ENCODE measurements around the gene ASH1L.

ASH1L gene

GRCh38 chr1:155326020-155326526, 236.5 kb downstream of the ASH1L start:
- DNase-seq, result no peak

- no peak for DNase-seq
These were observed 237.1 kb downstream of the ASH1L start for GRCh38 chr1:155325603-155325893.

DNA sequence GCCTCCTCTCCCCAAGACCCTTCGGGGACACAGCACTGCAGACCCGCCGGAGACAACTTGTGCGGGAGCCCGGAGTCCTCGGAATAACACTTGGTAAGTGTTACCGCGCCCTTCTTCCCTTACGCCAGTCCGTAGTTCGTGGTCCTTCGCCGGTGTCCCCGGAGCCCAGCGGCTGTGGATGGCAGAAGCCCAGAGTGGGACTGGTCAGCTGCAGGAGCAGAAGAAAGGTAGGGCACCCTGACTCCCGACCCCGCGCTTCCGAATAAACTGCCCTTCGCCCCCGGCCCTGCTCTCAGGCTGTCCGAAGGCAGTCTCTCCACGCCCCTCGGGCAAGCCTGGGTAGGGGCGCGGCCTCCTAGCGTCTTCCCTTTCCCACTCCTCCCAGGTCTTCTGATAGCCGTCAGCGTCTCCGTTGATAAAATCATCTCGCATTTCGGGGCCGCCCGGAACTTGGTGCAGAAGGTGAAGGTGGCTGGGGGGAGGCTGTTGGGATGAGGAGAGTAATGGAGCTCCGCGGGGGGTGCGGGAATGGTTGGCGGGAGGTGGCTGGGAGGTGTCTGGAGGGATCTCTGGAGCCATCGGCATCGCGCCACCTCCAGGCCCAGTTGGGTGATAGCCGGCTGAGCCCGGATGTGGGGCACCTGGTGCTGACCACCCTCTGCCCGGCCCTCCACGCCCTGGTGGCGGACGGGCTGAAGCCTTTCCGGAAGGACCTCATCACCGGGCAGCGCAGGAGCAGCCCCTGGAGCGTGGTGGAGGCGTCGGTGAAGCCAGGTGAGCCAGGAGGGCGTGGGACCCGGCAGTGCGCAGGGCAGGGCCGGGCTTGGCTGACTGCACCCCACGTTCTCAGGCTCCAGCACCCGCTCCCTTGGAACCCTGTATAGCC, 237.6 kb downstream of the ASH1L start:
- no peak for DNase-seq

DNA sequence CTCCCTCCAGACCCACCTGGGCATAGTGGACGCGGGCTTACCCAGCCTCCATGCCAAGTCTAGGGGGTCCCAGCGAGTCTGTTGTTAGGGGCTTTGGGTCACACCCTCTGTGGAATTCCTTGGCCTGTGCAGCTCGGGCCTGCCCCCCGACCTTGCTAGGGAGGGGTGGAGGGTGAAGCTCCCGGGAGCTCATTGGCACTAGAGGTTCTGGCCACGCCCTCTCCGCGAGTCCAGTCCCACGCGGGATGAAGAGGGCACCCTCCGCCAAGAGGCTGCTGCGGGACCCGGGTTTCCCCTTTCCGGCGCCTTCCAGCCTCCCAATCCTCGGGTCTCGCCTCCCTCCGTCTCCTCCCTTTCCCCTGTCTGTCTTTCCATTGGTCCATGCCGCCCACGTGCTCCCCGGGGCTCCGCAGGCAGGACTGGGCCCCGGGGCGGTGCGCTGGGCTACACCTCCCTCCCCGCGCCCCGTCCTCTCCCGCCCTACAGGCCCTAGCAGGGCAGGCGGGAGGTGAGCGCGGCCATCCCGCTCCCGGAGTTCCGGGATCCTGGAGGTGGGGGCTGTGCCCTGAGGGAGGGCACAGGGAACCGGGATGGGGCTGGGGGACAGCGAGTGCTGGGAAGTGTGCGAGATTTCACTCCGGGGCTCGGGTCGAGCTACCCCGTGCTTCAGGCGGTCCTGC, 238.4 kb downstream of the ASH1L start:
- DNase-seq, result peak; percentile 85

GRCh38 chr1:155323729-155324036, 238.9 kb downstream of the ASH1L start:
- peak; percentile 75 for DNase-seq

DNA sequence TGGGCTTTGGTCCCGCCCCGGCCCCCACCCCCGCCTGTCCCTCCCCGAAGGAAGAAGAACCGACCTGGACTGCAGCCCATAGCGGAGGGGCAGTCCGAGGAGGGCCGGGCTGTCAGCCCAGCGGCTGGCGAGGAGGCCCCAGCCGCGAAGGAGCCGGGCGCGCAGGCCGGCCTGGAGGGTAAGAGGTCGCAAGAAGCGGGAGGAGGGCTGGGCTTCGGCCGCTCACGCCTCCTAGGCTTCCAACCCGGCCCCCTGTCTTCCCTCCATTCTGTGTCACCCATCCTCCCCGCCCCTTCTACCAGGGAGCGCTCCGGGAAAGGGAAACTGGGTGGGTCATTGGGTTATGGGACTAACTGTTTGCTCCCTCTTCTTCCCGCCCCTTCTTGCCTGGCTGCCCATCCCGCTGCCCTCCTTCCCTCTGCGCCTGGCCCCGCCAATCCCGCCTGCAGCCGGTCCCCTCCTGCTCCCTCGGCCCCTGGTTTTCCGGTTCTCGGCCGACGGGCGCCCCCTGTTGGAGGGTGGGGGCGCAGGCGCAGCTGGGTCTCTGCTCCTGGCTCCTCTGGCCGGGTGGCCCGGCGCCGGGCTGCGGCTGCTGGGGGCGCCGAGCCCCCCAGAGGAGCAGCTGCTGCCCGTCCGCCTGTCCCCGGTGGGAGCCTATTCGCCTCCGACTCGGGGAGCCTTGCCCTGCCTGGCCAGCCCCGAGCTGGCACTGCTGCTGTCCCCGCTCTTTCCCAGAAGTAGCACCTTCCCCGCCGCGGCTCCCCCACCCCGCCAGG, 239.5 kb downstream of the ASH1L start:
- peak; percentile 90 for DNase-seq

DNA sequence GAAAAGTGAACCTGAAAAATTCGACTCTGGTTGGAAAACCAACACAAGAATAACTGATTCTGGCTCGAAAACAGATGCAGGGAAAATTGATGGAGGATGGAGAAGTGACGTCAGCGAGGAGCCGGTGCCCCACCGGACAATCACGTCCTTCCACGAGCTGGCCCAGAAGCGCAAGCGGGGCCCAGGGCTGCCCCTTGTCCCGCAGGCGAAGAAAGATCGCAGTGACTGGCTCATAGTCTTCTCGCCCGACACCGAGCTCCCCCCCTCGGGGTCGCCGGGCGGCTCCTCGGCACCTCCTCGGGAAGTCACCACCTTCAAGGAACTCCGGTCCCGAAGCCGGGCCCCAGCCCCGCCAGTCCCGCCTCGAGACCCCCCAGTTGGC, 240.0 kb downstream of the ASH1L start:
- DNase-seq, result no peak

DNA sequence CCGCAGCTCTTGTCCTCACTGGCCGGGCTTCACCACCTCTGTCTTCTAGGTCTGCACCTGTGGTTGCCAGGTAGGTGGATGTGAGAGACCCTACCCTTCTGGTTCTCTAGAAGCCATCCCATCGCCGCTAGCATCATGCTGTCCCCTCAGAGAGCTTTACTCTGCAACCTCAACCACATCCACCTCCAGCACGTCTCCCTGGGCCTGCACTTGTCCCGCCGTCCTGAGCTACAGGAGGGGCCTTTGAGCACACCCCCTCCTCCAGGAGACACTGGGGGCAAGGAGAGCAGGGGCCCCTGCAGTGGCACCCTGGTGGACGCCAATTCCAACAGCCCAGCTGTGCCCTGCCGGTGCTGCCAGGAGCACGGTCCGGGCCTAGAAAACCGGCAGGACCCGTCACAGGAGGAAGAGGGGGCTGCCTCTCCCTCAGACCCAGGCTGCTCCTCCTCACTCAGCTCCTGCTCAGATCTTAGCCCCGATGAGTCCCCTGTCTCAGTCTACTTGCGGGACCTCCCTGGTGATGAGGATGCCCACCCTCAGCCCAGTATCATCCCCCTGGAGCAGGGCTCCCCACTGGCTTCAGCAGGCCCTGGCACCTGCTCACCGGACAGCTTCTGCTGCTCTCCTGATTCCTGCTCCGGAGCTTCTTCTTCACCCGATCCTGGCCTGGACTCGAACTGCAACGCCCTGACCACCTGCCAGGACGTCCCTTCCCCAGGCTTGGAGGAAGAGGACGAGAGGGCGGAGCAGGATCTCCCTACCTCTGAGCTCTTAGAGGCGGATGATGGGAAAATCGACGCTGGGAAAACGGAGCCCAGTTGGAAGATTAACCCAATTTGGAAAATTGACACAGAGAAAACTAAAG, 240.7 kb downstream of the ASH1L start:
- DNase-seq, result no peak

DNA sequence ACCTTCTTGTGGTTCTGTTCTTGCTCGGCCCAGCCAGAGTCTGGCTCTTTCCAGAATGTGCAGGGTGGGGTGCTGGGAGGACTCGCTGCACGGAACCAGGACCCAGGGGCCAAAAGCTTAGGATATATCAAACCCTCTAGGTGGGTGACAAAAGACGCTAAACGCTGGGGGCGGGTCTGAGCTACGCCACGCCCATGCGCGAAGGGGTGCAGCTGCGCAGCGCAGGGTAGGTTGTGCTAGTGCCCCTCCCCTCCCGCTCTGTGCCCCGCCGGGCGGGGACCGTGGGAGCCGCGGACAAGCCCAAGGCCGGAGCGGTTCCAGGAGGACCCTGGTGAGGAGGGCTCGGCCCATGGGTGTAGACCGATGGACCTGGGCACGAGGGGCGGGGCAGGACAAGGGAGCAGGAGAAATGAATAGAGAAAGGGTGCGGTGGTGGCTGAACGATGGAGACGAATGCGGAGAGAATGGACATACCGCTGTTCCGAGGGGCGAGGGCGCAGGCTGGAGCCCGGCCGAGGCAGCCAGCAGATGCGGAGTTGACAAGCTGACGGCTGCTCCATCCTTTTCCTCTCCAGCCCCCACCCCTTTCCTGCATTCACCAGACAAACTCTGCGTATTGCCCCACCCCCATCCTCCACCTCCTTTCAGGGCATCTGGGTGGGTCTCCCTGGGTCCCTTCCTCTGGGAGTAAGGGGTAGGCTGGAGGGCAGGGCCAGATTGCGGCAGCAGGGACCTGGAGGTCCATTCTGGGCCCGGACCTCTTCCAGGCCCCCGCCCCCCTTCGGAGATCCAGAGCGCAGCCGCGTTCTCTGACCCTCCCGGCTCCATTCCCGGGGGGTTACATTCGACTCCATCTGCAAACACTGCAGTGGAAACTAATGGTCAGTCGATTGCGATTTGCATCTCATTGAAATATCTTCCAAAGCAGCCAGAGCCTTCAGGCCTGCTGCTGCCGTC, 241.7 kb downstream of the ASH1L start, which contains the start of gene RUSC1:
Gene RUSC1, plus strand, starts transcription at position 234 of the 957 bp plus-strand sequence. CDS start 880 bp downstream, outside the sequence.
- DNase-seq, result peak; percentile 55

DNA sequence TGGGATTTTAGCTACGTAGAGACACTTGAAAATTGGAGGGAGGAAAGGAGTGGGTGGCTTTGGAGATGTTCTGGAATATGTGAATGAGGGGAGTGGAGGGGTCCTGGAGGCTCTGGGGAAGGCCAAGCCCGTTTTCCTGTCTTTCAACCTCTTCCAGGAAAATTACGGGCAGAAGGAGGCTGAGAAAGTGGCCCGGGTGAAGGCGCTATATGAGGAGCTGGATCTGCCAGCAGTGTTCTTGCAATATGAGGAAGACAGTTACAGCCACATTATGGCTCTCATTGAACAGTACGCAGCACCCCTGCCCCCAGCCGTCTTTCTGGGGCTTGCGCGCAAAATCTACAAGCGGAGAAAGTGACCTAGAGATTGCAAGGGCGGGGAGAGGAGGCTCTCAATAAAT, 242.4 kb downstream of the ASH1L start:
- DNase-seq, result no peak

GRCh38 chr1:155319536-155319935, 243.1 kb downstream of the ASH1L start:
- no peak for DNase-seq

GRCh38 chr1:155318082-155318481, 244.5 kb downstream of the ASH1L start:
- DNase-seq, result no peak

DNA sequence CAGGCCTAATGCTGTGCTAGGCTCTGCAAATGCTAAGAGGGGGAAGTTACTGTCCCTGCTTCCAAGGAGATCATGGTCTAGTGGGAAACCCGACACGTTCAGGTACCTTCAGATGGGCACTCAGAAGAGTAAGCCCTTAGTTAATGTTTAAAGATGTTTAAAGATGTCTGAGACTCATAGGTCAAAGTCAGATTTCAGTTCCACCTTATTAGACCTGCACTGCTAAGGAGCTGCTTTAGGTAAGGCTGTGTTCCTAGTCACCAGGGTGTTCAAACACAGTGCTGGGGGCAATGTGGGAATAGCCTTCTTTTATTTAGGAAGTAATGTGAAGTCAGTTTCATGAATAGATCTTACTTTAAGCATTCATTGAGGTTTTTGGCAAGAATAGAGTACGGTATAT, 245.7 kb downstream of the ASH1L start:
- DNase-seq, result no peak

DNA sequence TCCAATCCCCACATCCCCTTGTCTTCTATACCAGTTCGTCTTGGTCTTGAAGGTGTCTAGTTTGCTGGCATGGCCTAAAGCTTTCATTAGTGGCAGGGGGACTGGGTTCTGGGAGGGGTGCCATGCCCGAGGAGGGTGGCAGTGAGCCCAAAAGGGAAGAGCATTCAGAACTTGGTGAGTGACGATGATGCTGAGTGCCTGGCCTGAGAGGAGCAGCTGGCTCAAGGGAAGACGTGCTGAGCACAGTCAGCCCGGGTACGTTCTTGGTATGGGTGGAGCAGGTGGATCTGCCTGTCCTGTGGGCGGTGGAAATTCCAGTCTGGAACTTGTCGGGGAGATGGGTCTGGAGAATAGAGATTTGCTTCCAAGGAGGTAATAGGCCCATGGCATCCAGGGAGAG, 249.3 kb downstream of the ASH1L start:
- no peak for DNase-seq

DNA sequence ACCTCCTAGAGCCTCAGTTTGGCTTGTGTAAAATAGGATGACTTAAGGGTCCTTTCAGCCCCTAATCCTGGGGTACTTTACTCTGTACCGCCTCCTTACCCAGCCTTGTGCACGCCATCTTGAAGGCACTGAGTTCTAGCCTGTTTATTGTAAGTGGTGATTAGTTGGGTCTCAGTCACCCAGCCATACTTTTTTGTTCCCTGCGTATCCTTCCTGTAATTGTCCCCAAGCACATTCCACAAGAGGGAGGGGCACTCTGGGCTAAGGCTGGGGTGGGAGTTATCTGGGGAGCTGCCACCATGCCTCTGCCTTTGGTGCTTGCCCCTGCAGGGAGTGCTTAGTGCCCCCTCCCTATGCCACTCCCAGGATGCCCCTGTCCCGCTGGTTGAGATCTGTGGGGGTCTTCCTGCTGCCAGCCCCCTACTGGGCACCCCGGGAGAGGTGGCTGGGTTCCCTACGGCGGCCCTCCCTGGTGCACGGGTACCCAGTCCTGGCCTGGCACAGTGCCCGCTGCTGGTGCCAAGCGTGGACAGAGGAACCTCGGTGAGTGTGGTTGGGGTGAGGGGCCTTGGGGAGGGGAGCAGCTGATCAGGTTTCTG, 253.1 kb downstream of the ASH1L start:
- no peak for DNase-seq

DNA sequence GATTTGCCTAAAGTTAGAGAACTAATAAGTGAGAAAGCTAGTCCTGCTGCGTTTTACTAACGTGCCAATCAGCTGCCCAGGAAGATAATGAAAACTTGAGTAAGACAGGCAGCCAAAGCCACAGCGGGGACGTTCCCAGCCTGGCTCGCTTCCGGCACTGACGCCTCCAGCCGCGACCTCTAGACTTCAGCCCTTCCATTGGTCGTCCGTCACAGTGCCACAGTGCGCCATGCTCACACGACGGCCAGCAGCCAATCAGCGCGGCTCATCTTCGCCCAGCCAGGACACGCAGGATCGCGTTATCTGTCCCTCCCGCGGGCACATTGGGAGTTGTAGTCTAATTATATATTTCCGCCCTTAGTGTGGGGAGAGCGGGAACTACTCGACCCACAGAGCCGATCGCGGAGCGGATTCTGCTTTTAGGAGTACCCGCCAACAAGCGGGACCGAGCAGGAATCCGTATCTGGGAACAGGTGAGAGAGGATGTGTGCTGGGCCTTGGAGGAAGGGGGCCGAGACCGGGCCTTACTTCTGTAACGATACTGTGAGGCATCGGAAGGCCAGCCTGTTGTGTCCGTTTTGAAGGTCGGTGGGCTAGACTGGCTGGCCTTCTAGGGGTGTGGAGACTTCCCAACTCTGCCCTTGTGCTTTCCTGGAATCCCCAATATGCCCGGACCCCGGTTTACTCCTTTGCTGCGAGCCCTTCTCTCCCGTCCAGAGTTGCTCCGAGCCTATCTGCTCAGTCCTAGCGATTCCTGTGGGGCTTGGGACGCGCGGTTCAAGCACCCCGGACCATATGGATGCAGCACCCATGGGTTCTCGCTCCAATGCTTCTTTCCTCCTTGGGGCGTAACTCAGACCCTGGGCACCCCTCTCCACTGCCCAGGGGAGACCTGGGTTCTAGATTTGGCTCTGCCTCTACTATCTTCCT, 253.8 kb downstream of the ASH1L start, which contains the start of gene FDPS:
Gene FDPS, plus strand, starts transcription at position 374 of the 930 bp plus-strand sequence. CDS start 924 bp downstream, outside the sequence.
- peak; percentile 94 for DNase-seq

DNA sequence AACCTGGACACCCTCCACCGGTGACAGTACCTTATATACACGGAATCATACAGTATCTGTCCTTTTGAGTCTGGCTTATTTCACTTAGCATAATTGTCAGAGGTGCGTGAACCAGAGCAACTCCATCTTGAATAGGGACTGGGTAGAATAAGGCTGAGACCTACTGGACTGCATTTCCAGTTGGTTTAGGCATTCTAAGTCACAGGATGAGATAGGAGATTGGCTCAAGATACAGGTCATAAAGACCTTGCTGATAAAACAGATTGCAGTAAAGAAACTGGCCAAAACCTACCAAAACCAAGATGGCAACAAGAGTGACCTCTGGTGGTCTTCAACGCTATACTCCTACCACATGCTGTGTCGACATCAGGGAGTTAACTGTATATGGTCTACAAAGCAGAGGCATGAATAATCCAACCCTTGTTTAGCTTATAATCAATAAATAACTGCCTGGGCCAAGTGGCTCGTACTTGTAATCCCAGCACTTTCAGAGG, 255.3 kb downstream of the ASH1L start:
- no peak for DNase-seq

DNA sequence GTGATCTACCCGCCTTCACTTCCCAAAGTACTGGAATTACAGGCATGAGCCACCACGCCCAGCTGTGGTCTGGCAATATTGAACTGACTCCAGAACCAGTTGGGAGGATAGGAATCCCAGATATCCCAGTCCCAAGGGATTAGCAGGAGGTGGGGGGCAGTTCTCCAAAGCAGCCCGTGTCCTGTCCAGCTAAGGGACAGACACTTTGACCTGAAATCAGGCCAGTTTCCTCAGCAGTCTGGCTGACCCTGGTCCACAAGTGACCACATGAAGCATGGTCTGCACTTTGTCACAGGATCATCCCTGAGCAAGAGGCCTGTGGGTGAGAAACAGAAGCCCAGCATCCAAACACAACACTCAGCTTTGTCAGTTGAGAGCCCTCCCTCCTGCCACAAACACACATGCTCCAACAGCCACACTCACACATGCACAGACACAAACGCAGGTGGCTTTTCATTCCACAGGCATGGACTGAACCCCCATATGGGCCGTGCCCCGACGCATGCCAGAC, 256.7 kb downstream of the ASH1L start:
- DNase-seq, result no peak

DNA sequence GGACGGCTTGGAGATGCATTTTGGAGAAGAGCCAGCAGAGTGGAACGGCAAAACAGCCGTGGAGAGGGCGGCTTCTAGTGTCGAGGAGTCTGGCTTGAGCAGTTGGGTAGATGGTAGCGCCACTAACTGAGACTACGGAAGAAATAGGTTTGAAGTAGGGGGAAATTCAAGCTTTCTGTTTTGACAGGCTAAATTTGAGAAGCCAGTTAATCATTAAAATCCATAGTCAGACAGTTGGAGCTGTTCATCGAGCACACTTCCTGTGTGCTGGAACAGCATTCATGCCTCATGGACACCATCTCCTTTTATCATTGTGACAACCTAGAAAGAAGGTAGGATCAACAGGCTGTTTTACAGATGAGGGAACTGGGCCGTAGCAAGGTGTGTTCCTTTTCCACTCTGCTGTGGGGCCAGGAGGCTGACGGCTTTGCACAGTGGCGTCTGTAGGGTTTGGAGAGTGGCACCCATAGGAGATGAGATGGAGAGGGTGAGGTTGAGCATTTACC, 258.0 kb downstream of the ASH1L start:
- no peak for DNase-seq
